Measurements from ENCODE around the gene RBFOX1. TPM values are rescaled to one million over a fixed set of nuclear protein-coding genes. Genes with fewer than 3 reads are reported as not detected.

Gene RBFOX1
- polyA plus RNA-seq, 1 of the 3 experiments (the other 2 are of a cell fraction): not detected

GRCh38 chr16:7629571-7629970 is 296.9 kb downstream of the RBFOX1 start:
- H3K36me3 ChIP-seq (replicated peaks in 1 of 2; ENCODE audit: control insufficient read depth in 1 of 2, insufficient read depth in 2 of 2, low read length in 1 of 2): no peaks in the 10 kb centered on the region
- H3K4me1 ChIP-seq (ENCODE audit: control insufficient read depth in 1 of 2, insufficient read depth in 2 of 2, low read depth in 1 of 2, low read length in 1 of 2): no peaks in the 10 kb centered on the region
- no peaks in the 10 kb centered on the region for H3F3A ChIP-seq (replicated peaks; ENCODE audit: insufficient read depth)
- H3K4me2 ChIP-seq: no peak overlapping the region
- no peak overlapping the region for H3K4me3 ChIP-seq (ENCODE audit: low read depth in 2 of 2, low read length in 1 of 2)
- ChIA-PET POLR2A (no interaction called here), CTCF (no interaction called here)
- no peaks in the 10 kb centered on the region for H4K20me1 ChIP-seq (ENCODE audit: insufficient read depth)
- no peaks in the 10 kb centered on the region for H3K9me3 ChIP-seq
- DNase-seq: no peak
- H3K79me2 ChIP-seq (ENCODE audit: insufficient read depth): no peaks in the 10 kb centered on the region
- H3K27ac ChIP-seq (ENCODE audit: low read depth in 2 of 2, low read length in 1 of 2): no peak overlapping the region
- H3K9me2 ChIP-seq: no peaks in the 10 kb centered on the region
- WGBS (ENCODE audit: low lambda C conversion rate): 54% methylated on average over 5 of the region's 5 CpGs
- TF ChIP-seq ELF1 (IDR thresholded peaks at IDR 0.05) (no peak), GATA2 (CRISPR knock-in tag; IDR thresholded peaks at IDR 0.05) (no peak), USF2 (IDR thresholded peaks at IDR 0.05; ENCODE audit: borderline replicate concordance, low read depth, low read length) (no peak), GABPA (IDR thresholded peaks at IDR 0.05; ENCODE audit: low read depth) (no peak), TCF12 (IDR thresholded peaks at IDR 0.05) (no peak), USF1 (IDR thresholded peaks at IDR 0.05; ENCODE audit: borderline replicate concordance, low read depth) (no peak), SIN3A (IDR thresholded peaks at IDR 0.05; ENCODE audit: borderline replicate concordance, low read depth, low read length) (no peak)
- TF ChIP-seq, protein P1, sequence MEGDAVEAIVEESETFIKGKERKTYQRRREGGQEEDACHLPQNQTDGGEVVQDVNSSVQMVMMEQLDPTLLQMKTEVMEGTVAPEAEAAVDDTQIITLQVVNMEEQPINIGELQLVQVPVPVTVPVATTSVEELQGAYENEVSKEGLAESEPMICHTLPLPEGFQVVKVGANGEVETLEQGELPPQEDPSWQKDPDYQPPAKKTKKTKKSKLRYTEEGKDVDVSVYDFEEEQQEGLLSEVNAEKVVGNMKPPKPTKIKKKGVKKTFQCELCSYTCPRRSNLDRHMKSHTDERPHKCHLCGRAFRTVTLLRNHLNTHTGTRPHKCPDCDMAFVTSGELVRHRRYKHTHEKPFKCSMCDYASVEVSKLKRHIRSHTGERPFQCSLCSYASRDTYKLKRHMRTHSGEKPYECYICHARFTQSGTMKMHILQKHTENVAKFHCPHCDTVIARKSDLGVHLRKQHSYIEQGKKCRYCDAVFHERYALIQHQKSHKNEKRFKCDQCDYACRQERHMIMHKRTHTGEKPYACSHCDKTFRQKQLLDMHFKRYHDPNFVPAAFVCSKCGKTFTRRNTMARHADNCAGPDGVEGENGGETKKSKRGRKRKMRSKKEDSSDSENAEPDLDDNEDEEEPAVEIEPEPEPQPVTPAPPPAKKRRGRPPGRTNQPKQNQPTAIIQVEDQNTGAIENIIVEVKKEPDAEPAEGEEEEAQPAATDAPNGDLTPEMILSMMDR (IDR thresholded peaks at IDR 0.05): no peak
- H3K9ac ChIP-seq: no peak overlapping the region
- no peaks in the 10 kb centered on the region for H3K27me3 ChIP-seq (ENCODE audit: insufficient read depth)
- no peak overlapping the region for H2AFZ ChIP-seq (ENCODE audit: low read depth)

GRCh38 chr16:7637446-7637845 is 304.8 kb downstream of the RBFOX1 start:
- Histone ChIP-seq H3K4me3 (ENCODE audit: low read depth in 2 of 2, low read length in 1 of 2) (no peak overlapping the region), H3F3A (replicated peaks; ENCODE audit: insufficient read depth) (no peaks in the 10 kb centered on the region), H3K79me2 (ENCODE audit: insufficient read depth) (no peaks in the 10 kb centered on the region), H3K9me3 (no peaks in the 10 kb centered on the region), H4K20me1 (ENCODE audit: insufficient read depth) (no peaks in the 10 kb centered on the region), H3K27ac (ENCODE audit: low read depth in 2 of 2, low read length in 1 of 2) (no peak overlapping the region), H2AFZ (ENCODE audit: low read depth) (no peak overlapping the region), H3K9me2 (no peaks in the 10 kb centered on the region), H3K4me2 (no peak overlapping the region), H3K27me3 (ENCODE audit: insufficient read depth) (no peaks in the 10 kb centered on the region), H3K36me3 (replicated peaks in 1 of 2; ENCODE audit: control insufficient read depth in 1 of 2, insufficient read depth in 2 of 2, low read length in 1 of 2) (no peaks in the 10 kb centered on the region), H3K4me1 (ENCODE audit: control insufficient read depth in 1 of 2, insufficient read depth in 2 of 2, low read depth in 1 of 2, low read length in 1 of 2) (no peaks in the 10 kb centered on the region), H3K9ac (no peak overlapping the region)
- WGBS (ENCODE audit: low lambda C conversion rate): 20% methylated on average over 4 of the region's 4 CpGs
- ChIA-PET POLR2A (no interaction called here), CTCF (no interaction called here)
- DNase-seq: no peak
- TF ChIP-seq MAX (IDR thresholded peaks at IDR 0.05; ENCODE audit: low read depth) (no peak), YY1 (IDR thresholded peaks at IDR 0.05; ENCODE audit: low read depth) (no peak), RXRA (IDR thresholded peaks at IDR 0.05; ENCODE audit: borderline replicate concordance, low read depth) (no peak), CHD2 (IDR thresholded peaks at IDR 0.05; ENCODE audit: low read length, partially characterized antibody) (no peak), TCF12 (IDR thresholded peaks at IDR 0.05) (no peak), MXI1 (IDR thresholded peaks at IDR 0.05; ENCODE audit: low read depth, low read length) (no peak), TAF1 (IDR thresholded peaks at IDR 0.05; ENCODE audit: borderline replicate concordance, low read depth, low read length) (no peak), SMC3 (IDR thresholded peaks at IDR 0.05; ENCODE audit: low read depth, low read length) (no peak), EZH2phosphoT487 (IDR thresholded peaks at IDR 0.05; ENCODE audit: borderline replicate concordance, low read depth) (no peak), NRF1 (IDR thresholded peaks at IDR 0.05; ENCODE audit: low read depth, low read length) (no peak), USF2 (IDR thresholded peaks at IDR 0.05; ENCODE audit: borderline replicate concordance, low read depth, low read length) (no peak), FOSL2 (IDR thresholded peaks at IDR 0.05; ENCODE audit: borderline replicate concordance, low read depth) (no peak), EP300 (IDR thresholded peaks at IDR 0.05; ENCODE audit: borderline replicate concordance in 1 of 2, low read depth in 1 of 2, low read length in 1 of 2) (no peak), ELF1 (IDR thresholded peaks at IDR 0.05) (no peak)
- TF ChIP-seq, protein P1 (IDR thresholded peaks at IDR 0.05): no peak
- TF ChIP-seq, protein P2, sequence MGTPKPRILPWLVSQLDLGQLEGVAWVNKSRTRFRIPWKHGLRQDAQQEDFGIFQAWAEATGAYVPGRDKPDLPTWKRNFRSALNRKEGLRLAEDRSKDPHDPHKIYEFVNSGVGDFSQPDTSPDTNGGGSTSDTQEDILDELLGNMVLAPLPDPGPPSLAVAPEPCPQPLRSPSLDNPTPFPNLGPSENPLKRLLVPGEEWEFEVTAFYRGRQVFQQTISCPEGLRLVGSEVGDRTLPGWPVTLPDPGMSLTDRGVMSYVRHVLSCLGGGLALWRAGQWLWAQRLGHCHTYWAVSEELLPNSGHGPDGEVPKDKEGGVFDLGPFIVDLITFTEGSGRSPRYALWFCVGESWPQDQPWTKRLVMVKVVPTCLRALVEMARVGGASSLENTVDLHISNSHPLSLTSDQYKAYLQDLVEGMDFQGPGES (IDR thresholded peaks at IDR 0.05; ENCODE audit: low read depth, low read length): no peak

All from SK-N-SH (cell line).